Lung (tissue), 12 donors: ENCODE results near the gene NDUFS2. TPM values are rescaled to one million over a fixed set of nuclear protein-coding genes. Genes with fewer than 3 reads are reported as not detected.

Experiments used
- ATAC-seq: fragments of 200-7000 bp; cut with Tn5 transposase; one replicate; pipeline ENCODE4 v1.9.1; 2020; ENCODE audit warnings: moderate number of reproducible peaks; ENCODE audit not compliant: insufficient read depth, low FRiP score
- DNase-seq, 3 donors: peaks; one replicate each; pipeline ENCODE4 v3.0.0-alpha.2; 2013 to 2017
- H3K27ac ChIP-seq, 2 donors: one replicate each; pipeline ENCODE4 v1.5.1; 2013; ENCODE audit warnings: mild to moderate bottlenecking in 2 of 2, moderate library complexity in 2 of 2, control low read depth in 1 of 2, inconsistent platforms in 1 of 2, low read depth in 1 of 2, low read length in 1 of 2
- H3K27me3 ChIP-seq, 3 donors: one replicate each; pipeline ENCODE4 v1.5.1; 2013; ENCODE audit warnings: low read length in 2 of 3; ENCODE audit not compliant: control insufficient read depth in 3 of 3, insufficient read depth in 3 of 3
- H3K36me3 ChIP-seq, 4 donors: one replicate each; pipeline ENCODE4 v1.5.1; 2013; ENCODE audit warnings: low read length in 4 of 4, mild to moderate bottlenecking in 1 of 4, moderate library complexity in 1 of 4; ENCODE audit not compliant: control insufficient read depth in 4 of 4, insufficient read depth in 4 of 4
- H3K4me1 ChIP-seq, 5 donors: one replicate each; pipeline ENCODE4 v1.5.1; 2013; ENCODE audit warnings: low read length in 5 of 5, mild to moderate bottlenecking in 2 of 5, moderate library complexity in 1 of 5; ENCODE audit not compliant: control insufficient read depth in 5 of 5, insufficient read depth in 5 of 5
- H3K4me3 ChIP-seq: one replicate; pipeline ENCODE4 v1.5.1; 2013; ENCODE audit warnings: mild to moderate bottlenecking, control low read depth, moderate library complexity
- H3K9ac ChIP-seq, 2 donors: one replicate each; pipeline ENCODE4 v1.5.1; 2013; ENCODE audit warnings: low read length in 2 of 2, control low read depth in 1 of 2; ENCODE audit not compliant: insufficient read depth in 1 of 2
- H3K9me3 ChIP-seq, 4 donors: one replicate each; pipeline ENCODE4 v1.5.1; 2013; ENCODE audit warnings: low read length in 3 of 4, mild to moderate bottlenecking in 1 of 4, moderate library complexity in 1 of 4; ENCODE audit not compliant: control insufficient read depth in 4 of 4, insufficient read depth in 3 of 4
- WGBS, 2 donors: extraction: QIAGEN DNeasy Blood & Tissue Kit; methylation state at CpG; one replicate each; pipeline ENCODE4 v1.1.7; 2013; 5-methylcytosine and 5-hydroxymethylcytosine counted together
- polyA plus RNA-seq, 2 donors: library from polyadenylated mRNA; stranded (reverse); fragments of 200-250 nt; gene quantifications; one replicate each; pipeline ENCODE4 v1.2.1, GENCODE V29; 2013
- total RNA-seq, 2 donors: library from RNA; depleted of rRNA in 1 of 2; stranded (reverse); fragments of >200 nt in 1 of 2; gene quantifications; one replicate each; pipeline ENCODE4 v1.2.1, GENCODE V29; 2014 to 2021
- TF ChIP-seq, protein P1 (sequence below): IDR thresholded peaks from 2 replicates; pipeline ENCODE4 v1.5.1; 2012; ENCODE audit warnings: mild to moderate bottlenecking; ENCODE audit errors: control extremely low read depth, extremely low read depth
- donor health status: control.
- donor health status: control.
- donor health status: Bipolar disorder and iron deficiency.
- donor health status: healthy.
- donor health status: DM: yes; HTN: yes; CAD: no.

NDUFS2 gene
- total and polyA plus RNA-seq, 4 donors, result 40.2 to 104 (median 88.1) TPM

- Histone ChIP-seq H3K36me3 (no peaks in the 10 kb centered on the region), H3K27ac (peak overlapping the region in 1 of 2 donors; percentile 1), H3K27me3 (no peaks in the 10 kb centered on the region), H3K4me3 (no peak overlapping the region), H3K9ac (no peak overlapping the region), H3K9me3 (no peaks in the 10 kb centered on the region), H3K4me1 (peaks cover 3 to 6% (median 5%) of the 10 kb centered on the region in 5 donors)
- DNase-seq (peak; percentile 85 to 89 (median 86)), ATAC-seq (peak; percentile 56)
- 0 to 4% methylated on average over 3 of the region's 3 CpGs for WGBS, 2 donors
- TF ChIP-seq, protein P1, sequence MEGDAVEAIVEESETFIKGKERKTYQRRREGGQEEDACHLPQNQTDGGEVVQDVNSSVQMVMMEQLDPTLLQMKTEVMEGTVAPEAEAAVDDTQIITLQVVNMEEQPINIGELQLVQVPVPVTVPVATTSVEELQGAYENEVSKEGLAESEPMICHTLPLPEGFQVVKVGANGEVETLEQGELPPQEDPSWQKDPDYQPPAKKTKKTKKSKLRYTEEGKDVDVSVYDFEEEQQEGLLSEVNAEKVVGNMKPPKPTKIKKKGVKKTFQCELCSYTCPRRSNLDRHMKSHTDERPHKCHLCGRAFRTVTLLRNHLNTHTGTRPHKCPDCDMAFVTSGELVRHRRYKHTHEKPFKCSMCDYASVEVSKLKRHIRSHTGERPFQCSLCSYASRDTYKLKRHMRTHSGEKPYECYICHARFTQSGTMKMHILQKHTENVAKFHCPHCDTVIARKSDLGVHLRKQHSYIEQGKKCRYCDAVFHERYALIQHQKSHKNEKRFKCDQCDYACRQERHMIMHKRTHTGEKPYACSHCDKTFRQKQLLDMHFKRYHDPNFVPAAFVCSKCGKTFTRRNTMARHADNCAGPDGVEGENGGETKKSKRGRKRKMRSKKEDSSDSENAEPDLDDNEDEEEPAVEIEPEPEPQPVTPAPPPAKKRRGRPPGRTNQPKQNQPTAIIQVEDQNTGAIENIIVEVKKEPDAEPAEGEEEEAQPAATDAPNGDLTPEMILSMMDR, result no peak
These were observed 16.9 kb upstream of the NDUFS2 start for GRCh38 chr1:161185282-161185682.

DNA sequence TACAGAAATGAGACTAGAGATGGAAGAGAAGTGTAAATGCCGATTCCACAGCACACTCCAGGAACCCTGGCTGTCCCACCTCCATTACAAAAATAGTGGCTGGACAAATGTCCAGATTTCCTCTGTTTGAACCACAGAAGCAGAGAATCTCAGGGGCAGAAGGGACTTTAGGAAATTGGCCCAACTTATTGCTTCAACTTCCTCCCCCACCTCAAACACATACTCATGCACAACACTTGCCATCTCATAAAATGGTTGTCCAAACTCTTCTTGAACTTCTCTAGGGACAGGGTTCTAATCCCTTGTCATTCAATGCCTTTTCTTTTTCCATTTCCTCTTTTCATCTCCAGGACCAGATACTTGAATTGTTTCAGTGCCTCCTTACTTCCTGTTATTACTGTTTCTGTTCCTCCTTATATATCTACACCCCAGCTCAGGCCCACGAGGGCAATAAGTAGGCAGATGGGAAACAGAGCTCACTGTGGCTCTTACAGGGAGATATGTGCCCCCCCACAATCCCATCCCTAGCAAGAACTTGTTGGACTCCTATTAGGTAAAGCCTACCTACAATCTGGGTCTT, 16.3 kb upstream of the NDUFS2 start:
- Histone ChIP-seq H3K4me1 (peaks cover 3 to 6% (median 5%) of the 10 kb centered on the region in 5 donors), H3K27ac (peak overlapping the region; percentile 22 to 77), H3K4me3 (no peak overlapping the region), H3K9ac (no peak overlapping the region), H3K27me3 (no peaks in the 10 kb centered on the region), H3K9me3 (no peaks in the 10 kb centered on the region), H3K36me3 (no peaks in the 10 kb centered on the region)
- peak; percentile 44 for ATAC-seq
- 9 to 21% methylated on average over 2 of the region's 2 CpGs for WGBS, 2 donors
- TF ChIP-seq, protein P1, result no peak
- DNase-seq, result no peak

DNA sequence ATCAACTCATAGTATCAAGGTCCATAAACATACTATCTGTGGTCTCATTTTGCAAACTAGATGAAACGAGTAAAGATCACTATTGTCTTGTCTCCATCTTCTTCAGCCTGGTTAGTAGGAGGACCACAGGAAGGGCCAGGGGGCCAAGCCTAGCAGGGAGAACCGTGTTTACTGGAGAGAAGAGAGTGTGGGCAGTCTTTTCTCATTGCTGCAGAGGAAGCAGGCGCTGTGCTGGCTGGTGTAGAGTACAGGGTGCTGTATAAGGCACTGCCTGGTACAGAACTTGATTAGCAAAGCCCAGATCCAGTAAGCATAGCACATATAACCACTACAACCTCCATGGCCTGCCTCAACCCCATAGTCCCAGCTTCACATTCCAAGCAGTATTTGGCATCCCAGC, 14.9 kb upstream of the NDUFS2 start:
- DNase-seq (no peak), ATAC-seq (no peak)
- Histone ChIP-seq H3K27me3 (no peaks in the 10 kb centered on the region), H3K9ac (no peak overlapping the region), H3K27ac (no peak overlapping the region), H3K36me3 (peaks cover 0 to 2% (median 0%) of the 10 kb centered on the region in 4 donors), H3K4me1 (peaks cover 3 to 6% (median 5%) of the 10 kb centered on the region in 5 donors), H3K9me3 (no peaks in the 10 kb centered on the region), H3K4me3 (no peak overlapping the region)
- 73 to 78% methylated on average over 3 of the region's 3 CpGs for WGBS, 2 donors
- TF ChIP-seq, protein P1, result no peak

- no peak for DNase-seq
- 73 to 79% methylated on average over 6 of the region's 6 CpGs for WGBS, 2 donors
These were observed 13.8 kb upstream of the NDUFS2 start for GRCh38 chr1:161188381-161188780.

More at GRCh38 chr1:161188381-161188780, 13.8 kb upstream of the NDUFS2 start:
- Histone ChIP-seq H3K27ac (no peak overlapping the region), H3K4me3 (no peak overlapping the region), H3K9me3 (no peaks in the 10 kb centered on the region), H3K9ac (no peak overlapping the region), H3K36me3 (peaks cover 0 to 2% (median 0%) of the 10 kb centered on the region in 4 donors), H3K4me1 (peaks cover 3 to 7% (median 5%) of the 10 kb centered on the region in 5 donors), H3K27me3 (no peaks in the 10 kb centered on the region)
- TF ChIP-seq, protein P1, result no peak
- ATAC-seq, result no peak
